ENCODE results near the gene LPCAT3. TPM values are rescaled to one million over a fixed set of nuclear protein-coding genes. Genes with fewer than 3 reads are reported as not detected.
A peak's percentile ranks its signal among the peaks of the same experiment; 100 is the strongest.

Gene LPCAT3
- total and polyA plus RNA-seq, 2 experiments from 2014 or later = 11.8 to 19.7 TPM

DNA sequence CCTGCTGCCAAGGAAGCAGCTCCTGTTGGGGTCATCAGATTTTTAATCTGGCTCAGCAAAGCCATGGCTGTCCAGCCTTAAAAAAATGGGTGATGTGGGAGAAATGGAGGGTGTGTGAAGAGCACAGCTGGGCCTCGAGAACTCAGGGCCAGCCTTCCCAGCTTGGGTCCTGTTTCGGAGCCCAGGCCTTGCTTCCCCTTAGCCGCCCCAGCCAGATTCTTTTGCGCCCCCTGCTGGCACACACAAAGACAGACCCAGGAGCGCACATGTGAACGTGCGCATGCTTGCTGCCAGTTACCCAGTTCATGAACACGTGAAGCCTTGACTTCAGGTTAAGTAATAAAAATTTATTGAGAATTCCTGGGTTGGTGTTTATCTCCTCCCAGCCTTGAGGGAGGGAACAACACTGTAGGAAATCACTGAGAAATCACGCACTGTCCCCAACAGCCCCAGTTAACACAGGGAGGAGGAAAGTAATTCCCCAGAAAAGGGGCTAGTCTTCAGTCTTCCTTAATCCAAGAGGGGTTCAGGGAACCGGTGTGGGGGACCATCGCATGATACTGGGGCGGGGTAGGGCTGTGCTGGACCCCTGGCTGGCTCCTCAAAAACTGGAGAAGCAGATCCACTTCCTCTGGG, 53.1 kb downstream of the LPCAT3 start:
- peak overlapping the region; percentile 58; the same call in 1 of the 2 replicates for H3K9ac ChIP-seq
- WGBS, 2 experiments (ENCODE audit: low coverage in 1 of 2, low lambda C conversion rate in 2 of 2, missing lambda C conversion rate in 2 of 2) = 25 to 28% methylated on average over 12 of the region's 12 CpGs
- peak; percentile 89 for DNase-seq
- H3K36me3 ChIP-seq (ENCODE audit: low read depth) = peaks cover 27% of the 10 kb centered on the region
- H3F3A ChIP-seq (ENCODE audit: insufficient read depth) = peaks cover 45% of the 10 kb centered on the region
- H3K27ac ChIP-seq = peak overlapping the region; percentile 53
- H3K9me2 ChIP-seq (ENCODE audit: insufficient read depth) = no peaks in the 10 kb centered on the region
- no peak overlapping the region for H2AFZ ChIP-seq
- no peak overlapping the region for H3K4me3 ChIP-seq
- peaks cover 15% of the 10 kb centered on the region; the same call in 1 of the 2 replicates for H3K4me1 ChIP-seq (ENCODE audit: insufficient read depth)
- H3K9me3 ChIP-seq (ENCODE audit: low read depth) = no peaks in the 10 kb centered on the region
- peaks cover 27% of the 10 kb centered on the region for H3K79me2 ChIP-seq (ENCODE audit: insufficient read depth)
- no peaks in the 10 kb centered on the region for H4K20me1 ChIP-seq (ENCODE audit: insufficient read depth)
- TF ChIP-seq EZH2 (IDR thresholded peaks at IDR 0.05; ENCODE audit: insufficient read depth, poor library complexity, severe bottlenecking) = no peak
- no peak for TF ChIP-seq EZH2phosphoT487 (IDR thresholded peaks at IDR 0.05; ENCODE audit: insufficient read depth, low read depth)
- in situ Hi-C loops (cut with MboI) = no loop called here
- H3K4me2 ChIP-seq (ENCODE audit: unreplicated experiment) = no peak overlapping the region
- no peaks in the 10 kb centered on the region for H3K27me3 ChIP-seq (replicated peaks; ENCODE audit: insufficient read depth)

DNA sequence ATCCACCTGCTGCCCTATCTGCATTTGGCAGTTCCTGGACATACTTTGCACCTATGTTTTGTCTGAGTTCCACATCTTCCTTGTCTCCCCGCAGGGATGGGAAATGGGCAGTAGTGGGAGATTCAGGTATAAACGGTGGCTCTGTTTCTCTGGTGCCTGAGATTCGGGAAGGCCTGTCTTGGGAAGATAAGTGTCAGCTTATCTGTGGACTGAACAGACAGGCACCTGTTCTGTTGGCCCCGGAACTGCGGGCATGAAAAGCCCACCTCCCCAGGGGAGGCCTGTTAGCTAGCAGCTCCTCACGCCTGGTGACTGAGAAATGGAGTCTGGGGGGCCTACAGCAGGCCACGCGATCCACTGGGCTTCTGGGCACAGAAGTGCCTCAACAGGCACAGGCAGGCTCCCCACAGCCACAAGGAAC, 53.7 kb downstream of the LPCAT3 start:
- Histone ChIP-seq H3K79me2 (ENCODE audit: insufficient read depth) (peaks cover 22% of the 10 kb centered on the region), H3K27ac (peak overlapping the region; percentile 53), H3K9me2 (ENCODE audit: insufficient read depth) (no peaks in the 10 kb centered on the region), H3K9me3 (ENCODE audit: low read depth) (no peaks in the 10 kb centered on the region), H3K9ac (peak overlapping the region; percentile 58; the same call in 1 of the 2 replicates), H3K4me3 (no peak overlapping the region), H4K20me1 (ENCODE audit: insufficient read depth) (no peaks in the 10 kb centered on the region), H3K4me1 (ENCODE audit: insufficient read depth) (peaks cover 15% of the 10 kb centered on the region; the same call in 1 of the 2 replicates), H3K4me2 (ENCODE audit: unreplicated experiment) (no peak overlapping the region), H2AFZ (no peak overlapping the region), H3K27me3 (replicated peaks; ENCODE audit: insufficient read depth) (no peaks in the 10 kb centered on the region), H3F3A (ENCODE audit: insufficient read depth) (peaks cover 45% of the 10 kb centered on the region), H3K36me3 (ENCODE audit: low read depth) (peaks cover 27% of the 10 kb centered on the region)
- in situ Hi-C loops (cut with MboI) = no loop called here
- TF ChIP-seq EZH2 (IDR thresholded peaks at IDR 0.05; ENCODE audit: insufficient read depth, poor library complexity, severe bottlenecking) (no peak), EZH2phosphoT487 (IDR thresholded peaks at IDR 0.05; ENCODE audit: insufficient read depth, low read depth) (no peak)
- no peak for DNase-seq
- WGBS, 2 experiments (ENCODE audit: low coverage in 1 of 2, low lambda C conversion rate in 2 of 2, missing lambda C conversion rate in 2 of 2) = 73 to 78% methylated on average over 8 of the region's 8 CpGs

DNA sequence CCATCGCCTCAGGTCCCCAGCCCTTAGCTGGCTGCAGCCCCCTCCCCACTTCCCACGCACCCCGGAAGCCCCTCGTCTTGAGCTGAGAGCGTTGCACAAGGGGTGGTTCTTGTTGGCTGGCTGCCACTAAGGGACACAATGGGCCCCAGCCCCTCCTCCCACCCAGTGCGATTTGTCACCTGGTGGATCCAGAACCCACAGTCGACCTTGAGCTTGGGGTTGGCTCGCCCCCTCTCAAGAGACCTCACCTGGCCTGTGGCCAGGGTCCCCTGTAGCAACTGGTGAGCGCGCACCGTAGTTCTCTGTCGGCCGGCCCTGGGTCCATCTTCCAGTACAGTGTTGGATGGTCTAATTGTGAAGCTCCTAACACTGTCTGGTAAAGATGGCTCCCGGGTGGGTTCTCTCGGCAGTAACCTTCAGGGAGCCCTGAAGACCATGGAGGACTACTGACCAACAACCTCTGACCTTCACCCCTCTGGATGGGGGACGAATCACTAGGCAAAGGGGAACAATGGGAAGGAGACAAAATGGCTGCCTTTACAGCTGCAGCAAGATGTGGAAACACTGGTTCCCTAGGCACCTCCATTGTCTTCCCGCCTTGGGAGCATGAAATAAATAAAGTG, 54.4 kb downstream of the LPCAT3 start:
- H3F3A ChIP-seq (ENCODE audit: insufficient read depth) = peaks cover 44% of the 10 kb centered on the region
- WGBS, 2 experiments (ENCODE audit: low coverage in 1 of 2, low lambda C conversion rate in 2 of 2, missing lambda C conversion rate in 2 of 2) = 86% methylated on average over 12 to 17 of the region's 17 CpGs
- no peak overlapping the region for H2AFZ ChIP-seq
- H3K9me3 ChIP-seq (ENCODE audit: low read depth) = no peaks in the 10 kb centered on the region
- no peak overlapping the region for H3K27ac ChIP-seq
- H3K36me3 ChIP-seq (ENCODE audit: low read depth) = peaks cover 26% of the 10 kb centered on the region
- in situ Hi-C loops (cut with MboI) = no loop called here
- H3K4me2 ChIP-seq (ENCODE audit: unreplicated experiment) = no peak overlapping the region
- H3K9ac ChIP-seq = no peak overlapping the region
- no peak for TF ChIP-seq EZH2phosphoT487 (IDR thresholded peaks at IDR 0.05; ENCODE audit: insufficient read depth, low read depth)
- no peak for TF ChIP-seq EZH2 (IDR thresholded peaks at IDR 0.05; ENCODE audit: insufficient read depth, poor library complexity, severe bottlenecking)
- no peak for DNase-seq
- no peaks in the 10 kb centered on the region for H3K27me3 ChIP-seq (replicated peaks; ENCODE audit: insufficient read depth)
- H3K4me1 ChIP-seq (ENCODE audit: insufficient read depth) = peaks cover 9% of the 10 kb centered on the region; the same call in 1 of the 2 replicates
- H3K9me2 ChIP-seq (ENCODE audit: insufficient read depth) = no peaks in the 10 kb centered on the region
- no peaks in the 10 kb centered on the region for H4K20me1 ChIP-seq (ENCODE audit: insufficient read depth)
- H3K79me2 ChIP-seq (ENCODE audit: insufficient read depth) = peaks cover 15% of the 10 kb centered on the region
- H3K4me3 ChIP-seq = no peak overlapping the region

DNA sequence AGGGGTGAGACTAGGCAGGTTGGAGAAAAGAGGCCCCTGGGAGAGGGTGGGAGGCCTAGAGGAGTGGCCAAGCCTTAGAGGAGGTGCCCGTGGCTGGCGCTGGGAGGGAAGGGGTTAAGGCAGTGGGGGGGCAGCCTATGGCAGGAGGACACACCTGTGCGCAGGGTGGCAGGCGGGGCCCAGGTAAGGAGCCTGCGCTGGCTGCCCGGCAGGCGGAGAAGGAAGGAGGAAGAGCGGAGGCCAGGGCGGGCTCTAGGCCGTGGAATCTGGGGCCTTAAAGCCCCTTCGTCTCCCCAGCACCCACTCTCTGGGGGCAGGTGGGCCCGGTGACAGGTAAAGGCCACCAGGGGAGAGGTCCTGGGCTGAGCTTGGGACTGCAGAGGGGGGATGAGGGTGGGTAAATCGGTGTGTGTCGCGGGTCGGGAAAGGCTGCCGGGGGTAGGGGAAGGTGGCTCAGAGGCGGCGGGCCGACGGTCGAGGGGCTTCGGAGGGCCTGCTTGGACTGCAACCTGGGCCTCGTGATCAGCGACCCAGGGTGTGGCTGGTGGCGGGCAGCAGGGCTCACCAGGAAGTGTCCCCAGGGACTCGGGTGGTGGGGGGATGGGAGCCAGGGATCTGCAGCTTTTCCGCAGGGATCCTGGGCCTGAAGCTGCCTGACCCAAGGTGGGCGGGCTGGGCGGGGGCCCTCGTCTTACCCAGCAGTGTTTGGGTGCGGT, 55.1 kb downstream of the LPCAT3 start:
- Histone ChIP-seq H3K27me3 (replicated peaks; ENCODE audit: insufficient read depth) (no peaks in the 10 kb centered on the region), H3F3A (ENCODE audit: insufficient read depth) (peaks cover 39% of the 10 kb centered on the region), H3K36me3 (ENCODE audit: low read depth) (peaks cover 22% of the 10 kb centered on the region), H4K20me1 (ENCODE audit: insufficient read depth) (no peaks in the 10 kb centered on the region), H3K4me1 (ENCODE audit: insufficient read depth) (0 out of 2 replicates have a peak, but pooled peaks cover 7% of the 10 kb centered on the region), H2AFZ (no peak overlapping the region), H3K9me2 (ENCODE audit: insufficient read depth) (no peaks in the 10 kb centered on the region), H3K79me2 (ENCODE audit: insufficient read depth) (peaks cover 8% of the 10 kb centered on the region), H3K4me3 (no peak overlapping the region), H3K4me2 (ENCODE audit: unreplicated experiment) (no peak overlapping the region), H3K27ac (no peak overlapping the region), H3K9me3 (ENCODE audit: low read depth) (no peaks in the 10 kb centered on the region), H3K9ac (no peak overlapping the region)
- in situ Hi-C loops (cut with MboI) = no loop called here
- 75 to 85% methylated on average over 20 to 32 of the region's 32 CpGs for WGBS, 2 experiments (ENCODE audit: low coverage in 1 of 2, low lambda C conversion rate in 2 of 2, missing lambda C conversion rate in 2 of 2)
- TF ChIP-seq EZH2phosphoT487 (IDR thresholded peaks at IDR 0.05; ENCODE audit: insufficient read depth, low read depth) = no peak
- no peak for TF ChIP-seq EZH2 (IDR thresholded peaks at IDR 0.05; ENCODE audit: insufficient read depth, poor library complexity, severe bottlenecking)
- no peak for DNase-seq
